H1 (cell line): ENCODE measurements around the gene CGNL1. TPM values are rescaled to one million over a fixed set of nuclear protein-coding genes. Genes with fewer than 3 reads are reported as not detected.

Experiments used
- CTCF ChIA-PET: fragments of 300-600 bp; sonication (Branson Sonifier 250); formaldehyde crosslinking; loops from one replicate; lab custom pipeline; 2021; ENCODE audit not compliant: partially characterized antibody; lab: Charles Lee
- POLR2A ChIA-PET: fragments of 300-600 bp; sonication (Branson Sonifier 250); formaldehyde crosslinking; loops from one replicate; lab custom pipeline; 2021; ENCODE audit warnings: inconsistent platforms; ENCODE audit not compliant: partially characterized antibody; lab: Charles Lee
- DNase-seq, 2 experiments: peaks; one replicate each; pipeline versions ENCODE4 v3.0.0 to v3.0.0-alpha.2; 2010 to 2022; ENCODE audit warnings: low spot score in 2 of 2, low read depth in 1 of 2, mixed read lengths in 1 of 2
- FAIRE-seq: peaks from 2 replicates; lab custom pipeline; 2011; peaks lifted over from hg19 to GRCh38; lab: Jason Lieb, UNC
- H2AFZ ChIP-seq: 2 replicates; pipeline ENCODE4 v1.8.1; 2012; ENCODE audit warnings: low read length, inconsistent platforms
- H2AK5ac ChIP-seq: 2 replicates; pipeline ENCODE4 v1.6.1; 2013; ENCODE audit warnings: low read depth, low read length
- H2BK120ac ChIP-seq: replicated peaks from 2 replicates; pipeline ENCODE3; 2013; ENCODE audit warnings: low read depth, low read length, inconsistent platforms
- H2BK12ac ChIP-seq: 2 replicates; pipeline ENCODE4 v1.6.1; 2013; ENCODE audit warnings: low read depth, low read length
- H2BK15ac ChIP-seq: 2 replicates; pipeline ENCODE4 v1.6.1; 2013; ENCODE audit warnings: low read length
- H2BK20ac ChIP-seq: 2 replicates; pipeline ENCODE4 v1.6.1; 2013; ENCODE audit warnings: low read length
- H2BK5ac ChIP-seq: 2 replicates; pipeline ENCODE4 v1.6.1; 2013; ENCODE audit warnings: low read depth, low read length
- H3K14ac ChIP-seq: 2 replicates; pipeline ENCODE4 v1.6.1; 2013; ENCODE audit warnings: inconsistent platforms; ENCODE audit not compliant: insufficient read length
- H3K18ac ChIP-seq: 2 replicates; pipeline ENCODE4 v1.6.1; 2013; ENCODE audit warnings: low read length; ENCODE audit errors: extremely low read depth
- H3K23ac ChIP-seq: 2 replicates; pipeline ENCODE4 v1.6.1; 2013; ENCODE audit warnings: inconsistent platforms; ENCODE audit not compliant: insufficient read length
- H3K23me2 ChIP-seq: 2 replicates; pipeline ENCODE4 v1.6.1; 2013; ENCODE audit warnings: low read depth, low read length
- H3K27ac ChIP-seq: 2 replicates; pipeline ENCODE4 v1.6.1; 2011; ENCODE audit warnings: low read depth, low read length, inconsistent platforms
- H3K27me3 ChIP-seq, 4 experiments: replicated peaks in 1 of 4; 1 replicate in 1 of 4; 2 replicates in 3 of 4; pipeline versions ENCODE4 v1.6.1 to v1.8.1; 2011 to 2013; ENCODE audit warnings: low read length in 3 of 4, mild to moderate bottlenecking in 3 of 4, inconsistent platforms in 2 of 4, mixed read lengths in 2 of 4, moderate library complexity in 1 of 4; ENCODE audit not compliant: control insufficient read depth in 3 of 4, insufficient read depth in 3 of 4; ENCODE audit errors: extremely low read depth in 1 of 4
- H3K36me3 ChIP-seq, 4 experiments: 2 replicates each; pipeline versions ENCODE4 v1.6.1 to v1.8.1; 2011 to 2013; ENCODE audit warnings: mild to moderate bottlenecking in 4 of 4, low read length in 3 of 4, moderate library complexity in 2 of 4, control low read depth in 1 of 4, inconsistent platforms in 1 of 4; ENCODE audit not compliant: insufficient read depth in 4 of 4, control insufficient read depth in 2 of 4
- H3K4ac ChIP-seq: replicated peaks from 2 replicates; pipeline ENCODE3; 2013; ENCODE audit warnings: low read length, low read depth, mixed read lengths, inconsistent platforms; ENCODE audit not compliant: insufficient read length
- H3K4me1 ChIP-seq, 4 experiments: replicated peaks in 1 of 4; 1 replicate in 1 of 4; 2 replicates in 3 of 4; pipeline versions ENCODE4 v1.6.1 to v1.8.1; 2011 to 2013; ENCODE audit warnings: low read length in 3 of 4, inconsistent platforms in 2 of 4, mixed read lengths in 1 of 4; ENCODE audit not compliant: insufficient read depth in 4 of 4, control insufficient read depth in 3 of 4
- H3K4me2 ChIP-seq, 2 experiments: 2 replicates each; pipeline versions ENCODE4 v1.6.1 to v1.8.1; 2011 to 2013; ENCODE audit warnings: low read depth in 2 of 2, low read length in 2 of 2, control low read depth in 1 of 2, inconsistent platforms in 1 of 2, mild to moderate bottlenecking in 1 of 2; ENCODE audit not compliant: insufficient read depth in 1 of 2
- H3K4me3 ChIP-seq, 4 experiments: fragments of 200-600, 300-600 bp in 1 of 4; sonication (generic), shearing (Covaris generic), sonication (Bioruptor Twin) in 1 of 4; 2 replicates each; pipeline versions ENCODE4 v1.5.1 to v1.8.1; 2011 to 2016; ENCODE audit warnings: low read length in 4 of 4, low read depth in 3 of 4, control low read depth in 2 of 4, inconsistent platforms in 2 of 4, mild to moderate bottlenecking in 2 of 4, mixed read lengths in 1 of 4, moderate library complexity in 1 of 4; ENCODE audit not compliant: insufficient read depth in 2 of 4; ENCODE audit errors: extremely low read depth in 1 of 4
- H3K56ac ChIP-seq: replicated peaks from 2 replicates; pipeline ENCODE3; 2013; ENCODE audit warnings: low read depth, mild to moderate bottlenecking, mixed read lengths, low read length, inconsistent platforms; ENCODE audit not compliant: insufficient read length
- H3K79me1 ChIP-seq: 2 replicates; pipeline ENCODE4 v1.6.1; 2013; ENCODE audit warnings: low read depth, low read length, control low read depth
- H3K79me2 ChIP-seq, 2 experiments: 2 replicates each; pipeline versions ENCODE4 v1.6.1 to v1.8.1; 2012 to 2013; ENCODE audit warnings: low read length in 2 of 2, mild to moderate bottlenecking in 2 of 2, inconsistent platforms in 1 of 2; ENCODE audit not compliant: insufficient read depth in 2 of 2, control insufficient read depth in 1 of 2
- H3K9ac ChIP-seq, 4 experiments: replicated peaks in 1 of 4; 1 replicate in 1 of 4; 2 replicates in 3 of 4; pipeline versions ENCODE4 v1.6.1 to v1.8.1; 2011 to 2013; ENCODE audit warnings: low read depth in 3 of 4, low read length in 3 of 4, control low read depth in 2 of 4, mild to moderate bottlenecking in 2 of 4, moderate library complexity in 2 of 4, inconsistent platforms in 1 of 4; ENCODE audit errors: extremely low read depth in 1 of 4
- H3K9me3 ChIP-seq, 2 experiments: 2 replicates each; pipeline versions ENCODE4 v1.6.1 to v1.8.1; 2012 to 2013; ENCODE audit warnings: mild to moderate bottlenecking in 2 of 2, moderate library complexity in 2 of 2, control low read depth in 1 of 2, inconsistent platforms in 1 of 2, low read depth in 1 of 2, low read length in 1 of 2, mixed read lengths in 1 of 2; ENCODE audit not compliant: insufficient read depth in 2 of 2
- H4K20me1 ChIP-seq, 2 experiments: replicated peaks in 1 of 2; 2 replicates each; pipeline versions ENCODE3 to v1.8.1; 2011 to 2013; ENCODE audit warnings: inconsistent platforms in 2 of 2, low read length in 2 of 2, mild to moderate bottlenecking in 1 of 2; ENCODE audit not compliant: insufficient read depth in 2 of 2, control insufficient read depth in 1 of 2
- H4K5ac ChIP-seq: 2 replicates; pipeline ENCODE4 v1.6.1; 2013; ENCODE audit warnings: low read length, low read depth, mixed read lengths, inconsistent platforms; ENCODE audit not compliant: insufficient read length
- H4K8ac ChIP-seq: 2 replicates; pipeline ENCODE4 v1.8.0; 2013; ENCODE audit warnings: mild to moderate bottlenecking, moderate library complexity, low read length, inconsistent platforms; ENCODE audit not compliant: insufficient read depth; ENCODE audit errors: extremely low read depth
- H4K91ac ChIP-seq: replicated peaks from 2 replicates; pipeline ENCODE3; 2013; ENCODE audit warnings: low read length, mixed read lengths, inconsistent platforms; ENCODE audit not compliant: insufficient read length
- BCL11A ChIP-seq, 2 experiments: IDR thresholded peaks; one replicate each; pipeline ENCODE4 v1.6.1; 2011; ENCODE audit warnings: low read depth in 2 of 2, low read length in 2 of 2, mild to moderate bottlenecking in 2 of 2
- BRCA1 ChIP-seq: IDR thresholded peaks from 2 replicates; pipeline ENCODE4 v1.6.1; 2012; ENCODE audit warnings: low read depth, low read length, improper control_type of control experiment
- GABPA ChIP-seq: IDR thresholded peaks from 2 replicates; pipeline ENCODE4 v1.6.1; 2011; ENCODE audit warnings: mild to moderate bottlenecking, low read length, moderate library complexity, borderline replicate concordance; ENCODE audit not compliant: insufficient read depth
- KDM5A ChIP-seq: fragments of 200-600 bp; IDR thresholded peaks from 2 replicates; pipeline ENCODE4 v1.7.1; 2012; ENCODE audit warnings: mild to moderate bottlenecking, low read length, inconsistent platforms, mixed read lengths
- RBBP5 ChIP-seq: IDR thresholded peaks from 2 replicates; pipeline ENCODE4 v1.7.1; 2012; ENCODE audit warnings: low read depth, mild to moderate bottlenecking, inconsistent platforms, low read length, moderate library complexity, borderline replicate concordance
- TAF1 ChIP-seq: IDR thresholded peaks from 2 replicates; pipeline ENCODE4 v1.6.1; 2011; ENCODE audit warnings: mild to moderate bottlenecking, low read depth, low read length
- TCF12 ChIP-seq: IDR thresholded peaks from 2 replicates; pipeline ENCODE4 v1.6.1; 2011; ENCODE audit warnings: low read depth, mild to moderate bottlenecking, low read length
- USF2 ChIP-seq: IDR thresholded peaks from 2 replicates; pipeline ENCODE4 v1.6.1; 2011; ENCODE audit warnings: low read length, improper control_type of control experiment
- WGBS, 2 experiments: shearing (Covaris generic) in 1 of 2; methylation state at CpG; one replicate each; pipeline versions ENCODE4 v1.1.6 to v1.1.7; 2013 to 2015; ENCODE audit warnings: low lambda C conversion rate in 2 of 2, mixed read lengths in 2 of 2, inconsistent platforms in 1 of 2, low coverage in 1 of 2, missing lambda C conversion rate in 1 of 2; ENCODE audit not compliant: insufficient replicate concordance in 2 of 2, insufficient coverage in 1 of 2, insufficient read length in 1 of 2; ENCODE audit errors: extremely low coverage in 1 of 2, missing lambda C conversion rate in 1 of 2; 5-methylcytosine and 5-hydroxymethylcytosine counted together
- polyA plus RNA-seq, 7 experiments: library from polyadenylated mRNA; depleted of rRNA in 3 of 7; stranded (reverse) in 5 of 7; unstranded in 2 of 7; fragments of >200 nt in 5 of 7; fragments of 200-250 nt in 2 of 7; gene quantifications; 1 replicate in 5 of 7; 2 replicates in 1 of 7; 4 replicates in 1 of 7; pipeline versions ENCODE4 v1.2.1 to v1.2.3, GENCODE V29; 2011 to 2013; ENCODE audit warnings: missing spikeins in 2 of 7, mixed read lengths in 2 of 7
- total RNA-seq: library from RNA; stranded (reverse); fragmentation: NEBNext Ultra II Directional; extraction: Animal tissue kit (Norgen Biotek cat#: 25700); gene quantifications from 2 replicates; pipeline ENCODE4 v1.2.1, GENCODE V29; 2021

The CGNL1 gene
- total and polyA plus RNA-seq, 2 of the 8 experiments (the other 6 are each of a cell fraction or from before 2014, with no cell fraction given) = 21.8 to 75.6 TPM

DNA sequence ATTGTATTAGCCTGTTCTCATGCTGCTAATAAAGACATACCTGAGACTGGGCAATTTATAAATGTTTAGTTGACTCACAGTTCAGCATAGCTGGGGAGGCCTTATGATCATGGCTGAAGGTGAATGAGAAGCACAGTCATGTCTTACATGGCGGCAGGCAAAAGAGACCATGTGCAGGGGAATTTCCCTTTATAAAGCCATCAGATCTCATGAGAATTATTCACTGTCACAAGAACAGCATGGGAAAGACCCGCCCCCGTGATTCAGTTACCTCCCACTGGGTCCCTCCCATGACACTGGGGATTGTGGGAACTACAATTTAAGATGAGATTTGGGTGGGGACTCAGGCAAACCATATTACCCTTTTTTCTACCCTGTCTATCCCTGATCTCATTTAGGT lies 163.9 kb downstream of the CGNL1 start:
- H4K20me1 ChIP-seq = no peaks in the 10 kb centered on the region
- H3K27me3 ChIP-seq = no peaks in the 10 kb centered on the region
- no peak overlapping the region for H2AK5ac ChIP-seq
- DNase-seq (no peak), FAIRE-seq (no peak)
- H4K5ac ChIP-seq = no peak overlapping the region
- 83% methylated on average over 3 of the region's 3 CpGs; no CpG with 5 or more reads in 1 of the 2 experiments for WGBS, 2 experiments
- H3K23me2 ChIP-seq = no peaks in the 10 kb centered on the region
- no peak overlapping the region for H3K14ac ChIP-seq
- H3K79me2 ChIP-seq = no peaks in the 10 kb centered on the region
- no peak overlapping the region for H3K27ac ChIP-seq
- no peak overlapping the region for H2BK12ac ChIP-seq
- no peaks in the 10 kb centered on the region for H3K9me3 ChIP-seq
- H3K18ac ChIP-seq = no peak overlapping the region
- H3K4me2 ChIP-seq = no peak overlapping the region
- no peak overlapping the region for H2AFZ ChIP-seq
- H3K56ac ChIP-seq = no peak overlapping the region
- no peak overlapping the region for H3K9ac ChIP-seq
- POLR2A ChIA-PET = interaction anchor here (2.0 kb wide), 1 partner anchor 12 kb away, joined by 9 read pairs; no protein-coding TSS in a partner anchor
- no peak overlapping the region for H2BK5ac ChIP-seq
- TF ChIP-seq BCL11A (IDR thresholded peaks at IDR 0.05; ENCODE audit: low read depth in 2 of 2, low read length in 2 of 2) (no peak), BRCA1 (no peak), KDM5A (no peak), TCF12 (no peak), RBBP5 (no peak), USF2 (no peak), TAF1 (no peak), GABPA (no peak)
- TF ChIP-seq, all 59 proteins: peak for 0
- Histone ChIP-seq H2BK20ac (no peak overlapping the region), H4K91ac (no peak overlapping the region), H3K79me1 (no peaks in the 10 kb centered on the region; the same call in 1 of the 2 replicates), H2BK120ac (no peak overlapping the region), H3K36me3 (peaks cover 11 to 41% (median 25%) of the 10 kb centered on the region in 4 experiments), H2BK15ac (no peak overlapping the region), H3K23ac (no peak overlapping the region), H3K4me1 (peaks cover 0 to 3% (median 1%) of the 10 kb centered on the region in 4 experiments; a peak in 1 of 7 replicates), H3K4me3 (no peak overlapping the region), H4K8ac (no peak overlapping the region), H3K4ac (no peak overlapping the region)
- CTCF ChIA-PET = interaction anchor here (0.9 to 9.9 kb wide), 11 partner anchors 10 to 198 kb away, joined by 3 to 181 read pairs (median 6); no protein-coding TSS in a partner anchor
